ENCODE measurements around the gene SCARB1. TPM values are rescaled to one million over a fixed set of nuclear protein-coding genes. Genes with fewer than 3 reads are reported as not detected.

The SCARB1 gene
- total and polyA plus RNA-seq, 2 experiments from 2014 or later: 2.2 to 5.2 TPM

DNA sequence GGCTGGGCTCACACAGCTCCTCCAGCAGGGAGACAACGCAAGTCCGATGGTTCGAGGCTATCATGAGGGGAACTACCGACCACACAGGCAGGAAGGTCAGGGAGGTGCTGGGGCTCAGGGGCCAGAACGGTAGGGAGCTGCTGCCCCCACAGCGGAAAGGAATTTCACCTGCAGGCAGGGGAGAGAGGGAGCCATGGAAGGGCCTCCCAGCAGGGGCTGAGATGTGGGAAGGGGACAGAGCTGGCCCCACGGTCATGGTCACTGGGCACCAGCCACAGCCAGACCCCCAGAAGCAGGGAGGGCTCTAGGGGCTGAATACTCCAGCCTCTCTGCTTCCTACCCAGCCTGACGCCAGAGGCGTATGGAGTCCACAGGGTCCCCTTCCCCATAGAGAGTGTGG is 103.1 kb downstream of the SCARB1 start:
- Histone ChIP-seq H4K20me1 (ENCODE audit: insufficient read depth) (no peaks in the 10 kb centered on the region), H3F3A (ENCODE audit: insufficient read depth) (peaks cover 20% of the 10 kb centered on the region), H3K9me3 (ENCODE audit: low read depth) (no peaks in the 10 kb centered on the region), H3K27ac (no peak overlapping the region), H3K27me3 (replicated peaks; ENCODE audit: insufficient read depth) (no peaks in the 10 kb centered on the region), H3K9ac (no peak overlapping the region), H3K4me3 (no peak overlapping the region), H3K4me2 (ENCODE audit: unreplicated experiment) (no peak overlapping the region), H3K9me2 (ENCODE audit: insufficient read depth) (no peaks in the 10 kb centered on the region), H3K4me1 (ENCODE audit: insufficient read depth) (peaks cover 6% of the 10 kb centered on the region), H2AFZ (no peak overlapping the region), H3K36me3 (ENCODE audit: low read depth) (no peaks in the 10 kb centered on the region), H3K79me2 (ENCODE audit: insufficient read depth) (no peaks in the 10 kb centered on the region)
- no peak for DNase-seq
- in situ Hi-C loops (cut with MboI): loop anchor here (10.0 kb wide), 2 partner anchors 396 to 716 kb away; no protein-coding TSS in a partner anchor
- no peak for TF ChIP-seq EZH2 (IDR thresholded peaks at IDR 0.05; ENCODE audit: insufficient read depth, poor library complexity, severe bottlenecking)
- no peak for TF ChIP-seq EZH2phosphoT487 (IDR thresholded peaks at IDR 0.05; ENCODE audit: insufficient read depth, low read depth)
- 94 to 97% methylated on average over 9 of the region's 9 CpGs for WGBS, 2 experiments (ENCODE audit: low coverage in 1 of 2, low lambda C conversion rate in 2 of 2, missing lambda C conversion rate in 2 of 2)

DNA sequence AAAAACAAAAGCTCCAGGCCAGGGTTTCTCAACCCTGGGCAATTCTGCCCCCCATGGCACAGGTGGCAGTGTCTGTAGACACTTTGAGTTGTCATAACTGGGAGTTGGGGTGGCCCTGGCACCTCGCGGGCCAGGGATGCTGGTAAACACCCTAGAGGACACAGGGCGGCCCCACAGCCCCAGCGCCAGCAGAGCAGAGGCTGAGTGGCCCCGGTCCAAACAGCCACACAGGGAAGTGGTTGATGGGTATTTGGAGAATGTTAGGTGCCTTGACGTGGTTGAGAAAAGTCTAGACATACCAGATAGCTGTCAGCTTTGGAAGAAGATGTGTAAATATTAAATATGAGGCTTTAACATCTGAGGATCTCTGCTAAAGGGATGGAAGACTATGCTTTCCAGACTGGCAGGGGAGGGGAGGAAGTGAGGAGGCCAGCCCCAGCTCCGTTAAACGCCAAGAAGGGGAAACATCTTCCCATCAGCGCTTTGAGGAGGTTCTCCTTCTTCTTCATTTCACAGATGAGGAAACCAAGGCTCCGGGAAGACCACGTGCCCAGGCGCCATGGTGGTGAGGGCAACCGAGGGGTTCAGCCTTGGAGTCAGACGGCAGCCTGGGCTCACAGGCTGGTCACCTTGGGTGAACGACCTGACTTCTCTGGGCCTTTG is 103.7 kb downstream of the SCARB1 start:
- H3K27me3 ChIP-seq (replicated peaks; ENCODE audit: insufficient read depth): no peaks in the 10 kb centered on the region
- H3K4me1 ChIP-seq (ENCODE audit: insufficient read depth): peaks cover 9% of the 10 kb centered on the region
- H3K36me3 ChIP-seq (ENCODE audit: low read depth): no peaks in the 10 kb centered on the region
- H3K4me2 ChIP-seq (ENCODE audit: unreplicated experiment): no peak overlapping the region
- peaks cover 22% of the 10 kb centered on the region for H3F3A ChIP-seq (ENCODE audit: insufficient read depth)
- 73 to 77% methylated on average over 15 of the region's 15 CpGs for WGBS, 2 experiments (ENCODE audit: low coverage in 1 of 2, low lambda C conversion rate in 2 of 2, missing lambda C conversion rate in 2 of 2)
- TF ChIP-seq EZH2 (IDR thresholded peaks at IDR 0.05; ENCODE audit: insufficient read depth, poor library complexity, severe bottlenecking) (no peak), EZH2phosphoT487 (IDR thresholded peaks at IDR 0.05; ENCODE audit: insufficient read depth, low read depth) (no peak)
- DNase-seq: no peak
- H3K4me3 ChIP-seq: no peak overlapping the region
- no peaks in the 10 kb centered on the region for H3K79me2 ChIP-seq (ENCODE audit: insufficient read depth)
- no peak overlapping the region for H3K9ac ChIP-seq
- H2AFZ ChIP-seq: no peak overlapping the region
- H3K9me2 ChIP-seq (ENCODE audit: insufficient read depth): no peaks in the 10 kb centered on the region
- no peak overlapping the region for H3K27ac ChIP-seq
- in situ Hi-C loops (cut with MboI): loop anchor here (10.0 kb wide), 2 partner anchors 395 to 715 kb away; no protein-coding TSS in a partner anchor
- no peaks in the 10 kb centered on the region for H4K20me1 ChIP-seq (ENCODE audit: insufficient read depth)
- H3K9me3 ChIP-seq (ENCODE audit: low read depth): no peaks in the 10 kb centered on the region

- TF ChIP-seq EZH2phosphoT487 (IDR thresholded peaks at IDR 0.05; ENCODE audit: insufficient read depth, low read depth): no peak
- TF ChIP-seq EZH2 (IDR thresholded peaks at IDR 0.05; ENCODE audit: insufficient read depth, poor library complexity, severe bottlenecking): no peak
- no peak overlapping the region for H3K4me2 ChIP-seq (ENCODE audit: unreplicated experiment)
- H3K4me3 ChIP-seq: no peak overlapping the region
- no peaks in the 10 kb centered on the region for H4K20me1 ChIP-seq (ENCODE audit: insufficient read depth)
- no peak overlapping the region for H2AFZ ChIP-seq
- WGBS, 2 experiments (ENCODE audit: low coverage in 1 of 2, low lambda C conversion rate in 2 of 2, missing lambda C conversion rate in 2 of 2): 61 to 62% methylated on average over 29 to 32 of the region's 32 CpGs
- no peaks in the 10 kb centered on the region for H3K27me3 ChIP-seq (replicated peaks; ENCODE audit: insufficient read depth)
- H3K36me3 ChIP-seq (ENCODE audit: low read depth): no peaks in the 10 kb centered on the region
- H3K9me3 ChIP-seq (ENCODE audit: low read depth): no peaks in the 10 kb centered on the region
- no peaks in the 10 kb centered on the region for H3K79me2 ChIP-seq (ENCODE audit: insufficient read depth)
- no peaks in the 10 kb centered on the region for H3K9me2 ChIP-seq (ENCODE audit: insufficient read depth)
- no peak for DNase-seq
- in situ Hi-C loops (cut with MboI): no loop called here
- peaks cover 14% of the 10 kb centered on the region for H3K4me1 ChIP-seq (ENCODE audit: insufficient read depth)
- 0 out of 2 replicates have a peak, but pooled peaks cover 8% of the 10 kb centered on the region for H3F3A ChIP-seq (ENCODE audit: insufficient read depth)
- H3K27ac ChIP-seq: no peak overlapping the region
- no peak overlapping the region for H3K9ac ChIP-seq
Observed at GRCh38 chr12:124758266-124759220, 105.1 kb downstream of the SCARB1 start.

DNA sequence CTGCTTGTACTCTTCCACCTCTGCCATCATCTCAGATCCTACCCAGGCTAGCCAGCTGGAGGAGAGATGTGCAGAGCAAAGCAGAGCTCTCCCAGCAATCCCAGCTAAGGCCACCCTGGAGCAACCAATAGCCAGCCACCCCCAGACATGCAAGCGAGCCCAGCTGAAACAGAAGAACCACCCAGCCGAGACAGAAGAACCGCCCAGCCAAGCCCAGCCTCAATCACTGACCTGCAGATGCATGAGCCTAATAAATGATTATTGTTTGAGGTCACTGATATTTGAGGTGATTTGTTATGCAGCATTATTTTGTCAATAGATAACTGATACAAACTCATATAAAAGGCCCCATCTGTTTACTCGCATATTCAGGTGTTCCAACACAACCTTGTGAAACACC is 106.3 kb downstream of the SCARB1 start:
- no peaks in the 10 kb centered on the region for H3K79me2 ChIP-seq (ENCODE audit: insufficient read depth)
- no peak overlapping the region for H2AFZ ChIP-seq
- no peaks in the 10 kb centered on the region for H3K9me3 ChIP-seq (ENCODE audit: low read depth)
- H3K27me3 ChIP-seq (replicated peaks; ENCODE audit: insufficient read depth): no peaks in the 10 kb centered on the region
- H3K4me2 ChIP-seq (ENCODE audit: unreplicated experiment): no peak overlapping the region
- DNase-seq: no peak
- peaks cover 12% of the 10 kb centered on the region for H3F3A ChIP-seq (ENCODE audit: insufficient read depth)
- in situ Hi-C loops (cut with MboI): no loop called here
- H3K4me1 ChIP-seq (ENCODE audit: insufficient read depth): peaks cover 20% of the 10 kb centered on the region
- TF ChIP-seq EZH2 (IDR thresholded peaks at IDR 0.05; ENCODE audit: insufficient read depth, poor library complexity, severe bottlenecking) (no peak), EZH2phosphoT487 (IDR thresholded peaks at IDR 0.05; ENCODE audit: insufficient read depth, low read depth) (no peak)
- WGBS, 2 experiments (ENCODE audit: low coverage in 1 of 2, low lambda C conversion rate in 2 of 2, missing lambda C conversion rate in 2 of 2): 98 to 99% methylated on average over 4 of the region's 4 CpGs
- H3K9ac ChIP-seq: no peak overlapping the region
- no peak overlapping the region for H3K4me3 ChIP-seq
- no peaks in the 10 kb centered on the region for H3K36me3 ChIP-seq (ENCODE audit: low read depth)
- H3K27ac ChIP-seq: no peak overlapping the region
- H3K9me2 ChIP-seq (ENCODE audit: insufficient read depth): no peaks in the 10 kb centered on the region
- no peaks in the 10 kb centered on the region for H4K20me1 ChIP-seq (ENCODE audit: insufficient read depth)
